Urinary bladder (tissue), 4 donors: ENCODE results near the gene FBXO42. TPM values are rescaled to one million over a fixed set of nuclear protein-coding genes. Genes with fewer than 3 reads are reported as not detected.

Source experiments
- DNase-seq: peaks from one replicate; pipeline ENCODE4 v3.0.0-alpha.2; 2015; ENCODE audit errors: extremely low spot score
- H3K27ac ChIP-seq: one replicate; pipeline ENCODE4 v1.5.1; 2013; ENCODE audit warnings: low read depth, mild to moderate bottlenecking, moderate library complexity
- H3K36me3 ChIP-seq: one replicate; pipeline ENCODE4 v1.6.1; 2013; ENCODE audit warnings: mild to moderate bottlenecking, moderate library complexity; ENCODE audit not compliant: insufficient read depth
- H3K4me1 ChIP-seq: one replicate; pipeline ENCODE4 v1.6.1; 2013; ENCODE audit warnings: mild to moderate bottlenecking, moderate library complexity; ENCODE audit not compliant: insufficient read depth
- H3K4me3 ChIP-seq: one replicate; pipeline ENCODE4 v1.5.1; 2013; ENCODE audit warnings: low read depth, low read length
- WGBS: extraction: QIAGEN DNeasy Blood & Tissue Kit; methylation state at CpG from one replicate; pipeline ENCODE4 v1.1.7; 2013; 5-methylcytosine and 5-hydroxymethylcytosine counted together
- polyA plus RNA-seq: library from polyadenylated mRNA; stranded (reverse); fragments of 200-250 nt; gene quantifications from one replicate; pipeline ENCODE4 v1.2.3, GENCODE V29; 2013
- total RNA-seq: library from RNA; depleted of rRNA; stranded (reverse); fragments of >200 nt; gene quantifications from one replicate; pipeline ENCODE4 v1.2.3, GENCODE V29; 2014
- donor health status: healthy with polysubstance abuse.
- donor health status: healthy.

FBXO42 gene
- total RNA-seq (25.7 TPM), polyA plus RNA-seq (28.2 TPM)

GRCh38 chr1:16351994-16352841 lies at the start of gene FBXO42:
TSS of gene FBXO42 (minus strand) at chr1:16352480. CDS start at chr1:16315418, 37,062 bp downstream.
- under 1% methylated on average over 81 of the region's 81 CpGs for WGBS
- Histone ChIP-seq H3K36me3 (no peaks in the 10 kb centered on the region), H3K4me1 (no peaks in the 10 kb centered on the region), H3K4me3 (peak within 1 kb of the TSS; percentile 82), H3K27ac (peak within 1 kb of the TSS; percentile 83)
- peak; percentile 64 for DNase-seq

- no peaks in the 10 kb centered on the region for H3K36me3 ChIP-seq
- H3K4me1 ChIP-seq = no peaks in the 10 kb centered on the region
- WGBS = 92% methylated on average over 5 of the region's 5 CpGs
- DNase-seq = no peak
- no peak overlapping the region for H3K27ac ChIP-seq
- no peak overlapping the region for H3K4me3 ChIP-seq
These were observed 46.2 kb upstream of the FBXO42 start for GRCh38 chr1:16398371-16398953.

- DNase-seq = no peak
- H3K27ac ChIP-seq = no peak overlapping the region
- no peak overlapping the region for H3K4me3 ChIP-seq
- 67% methylated on average over 5 of the region's 5 CpGs for WGBS
- no peaks in the 10 kb centered on the region for H3K4me1 ChIP-seq
- no peaks in the 10 kb centered on the region for H3K36me3 ChIP-seq
These were observed 44.8 kb upstream of the FBXO42 start for GRCh38 chr1:16397120-16397519.

GRCh38 chr1:16396591-16396990 lies 44.3 kb upstream of the FBXO42 start:
- Histone ChIP-seq H3K36me3 (no peaks in the 10 kb centered on the region), H3K4me3 (no peak overlapping the region), H3K4me1 (no peaks in the 10 kb centered on the region), H3K27ac (no peak overlapping the region)
- no peak for DNase-seq
- 62% methylated on average over 7 of the region's 7 CpGs for WGBS

- no peaks in the 10 kb centered on the region for H3K36me3 ChIP-seq
- no peaks in the 10 kb centered on the region for H3K4me1 ChIP-seq
- H3K27ac ChIP-seq = no peak overlapping the region
- DNase-seq = no peak
- 91% methylated on average over 13 of the region's 13 CpGs for WGBS
- H3K4me3 ChIP-seq = no peak overlapping the region
These were observed 42.7 kb upstream of the FBXO42 start for GRCh38 chr1:16394977-16395376.

- Histone ChIP-seq H3K4me1 (no peaks in the 10 kb centered on the region), H3K27ac (no peak overlapping the region), H3K36me3 (no peaks in the 10 kb centered on the region), H3K4me3 (no peak overlapping the region)
- DNase-seq = no peak
- 91% methylated on average over 10 of the region's 10 CpGs for WGBS
These were observed 41.6 kb upstream of the FBXO42 start for GRCh38 chr1:16393570-16394521.

GRCh38 chr1:16392740-16393569 lies 40.7 kb upstream of the FBXO42 start:
- no peaks in the 10 kb centered on the region for H3K36me3 ChIP-seq
- WGBS = 77% methylated on average over 21 of the region's 21 CpGs
- no peak for DNase-seq
- H3K4me3 ChIP-seq = no peak overlapping the region
- no peaks in the 10 kb centered on the region for H3K4me1 ChIP-seq
- no peak overlapping the region for H3K27ac ChIP-seq

- Histone ChIP-seq H3K36me3 (no peaks in the 10 kb centered on the region), H3K4me3 (no peak overlapping the region), H3K27ac (no peak overlapping the region), H3K4me1 (no peaks in the 10 kb centered on the region)
- 66% methylated on average over 3 of the region's 3 CpGs for WGBS
- no peak for DNase-seq
These were observed 39.1 kb upstream of the FBXO42 start for GRCh38 chr1:16391411-16391810.

GRCh38 chr1:16387201-16388188 lies 35.2 kb upstream of the FBXO42 start:
- 56% methylated on average over 14 of the region's 14 CpGs for WGBS
- Histone ChIP-seq H3K4me1 (no peaks in the 10 kb centered on the region), H3K36me3 (no peaks in the 10 kb centered on the region), H3K27ac (no peak overlapping the region), H3K4me3 (no peak overlapping the region)
- no peak for DNase-seq

GRCh38 chr1:16386454-16387113 lies 34.3 kb upstream of the FBXO42 start:
- no peak for DNase-seq
- WGBS = 44% methylated on average over 5 of the region's 5 CpGs
- Histone ChIP-seq H3K36me3 (no peaks in the 10 kb centered on the region), H3K4me1 (no peaks in the 10 kb centered on the region), H3K4me3 (no peak overlapping the region), H3K27ac (no peak overlapping the region)

- no peaks in the 10 kb centered on the region for H3K36me3 ChIP-seq
- 89% methylated on average over 9 of the region's 9 CpGs for WGBS
- H3K4me3 ChIP-seq = no peak overlapping the region
- H3K27ac ChIP-seq = no peak overlapping the region
- no peak for DNase-seq
- H3K4me1 ChIP-seq = no peaks in the 10 kb centered on the region
These were observed 33.6 kb upstream of the FBXO42 start for GRCh38 chr1:16385659-16386453.
